Measurements from ENCODE around the gene PLEKHA5.

GRCh38 chr12:19208456-19208855 is 78.9 kb downstream of the PLEKHA5 start:
- TF ChIP-seq POLR2A (IDR thresholded peaks at IDR 0.05) (no peak), EP300 (IDR thresholded peaks at IDR 0.05) (no peak)
- TF ChIP-seq, protein P1, sequence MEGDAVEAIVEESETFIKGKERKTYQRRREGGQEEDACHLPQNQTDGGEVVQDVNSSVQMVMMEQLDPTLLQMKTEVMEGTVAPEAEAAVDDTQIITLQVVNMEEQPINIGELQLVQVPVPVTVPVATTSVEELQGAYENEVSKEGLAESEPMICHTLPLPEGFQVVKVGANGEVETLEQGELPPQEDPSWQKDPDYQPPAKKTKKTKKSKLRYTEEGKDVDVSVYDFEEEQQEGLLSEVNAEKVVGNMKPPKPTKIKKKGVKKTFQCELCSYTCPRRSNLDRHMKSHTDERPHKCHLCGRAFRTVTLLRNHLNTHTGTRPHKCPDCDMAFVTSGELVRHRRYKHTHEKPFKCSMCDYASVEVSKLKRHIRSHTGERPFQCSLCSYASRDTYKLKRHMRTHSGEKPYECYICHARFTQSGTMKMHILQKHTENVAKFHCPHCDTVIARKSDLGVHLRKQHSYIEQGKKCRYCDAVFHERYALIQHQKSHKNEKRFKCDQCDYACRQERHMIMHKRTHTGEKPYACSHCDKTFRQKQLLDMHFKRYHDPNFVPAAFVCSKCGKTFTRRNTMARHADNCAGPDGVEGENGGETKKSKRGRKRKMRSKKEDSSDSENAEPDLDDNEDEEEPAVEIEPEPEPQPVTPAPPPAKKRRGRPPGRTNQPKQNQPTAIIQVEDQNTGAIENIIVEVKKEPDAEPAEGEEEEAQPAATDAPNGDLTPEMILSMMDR (IDR thresholded peaks at IDR 0.05), result no peak

Measured in sigmoid colon (tissue), 4 donors.